ENCODE measurements around the gene SYNGR2.

Gene SYNGR2

DNA sequence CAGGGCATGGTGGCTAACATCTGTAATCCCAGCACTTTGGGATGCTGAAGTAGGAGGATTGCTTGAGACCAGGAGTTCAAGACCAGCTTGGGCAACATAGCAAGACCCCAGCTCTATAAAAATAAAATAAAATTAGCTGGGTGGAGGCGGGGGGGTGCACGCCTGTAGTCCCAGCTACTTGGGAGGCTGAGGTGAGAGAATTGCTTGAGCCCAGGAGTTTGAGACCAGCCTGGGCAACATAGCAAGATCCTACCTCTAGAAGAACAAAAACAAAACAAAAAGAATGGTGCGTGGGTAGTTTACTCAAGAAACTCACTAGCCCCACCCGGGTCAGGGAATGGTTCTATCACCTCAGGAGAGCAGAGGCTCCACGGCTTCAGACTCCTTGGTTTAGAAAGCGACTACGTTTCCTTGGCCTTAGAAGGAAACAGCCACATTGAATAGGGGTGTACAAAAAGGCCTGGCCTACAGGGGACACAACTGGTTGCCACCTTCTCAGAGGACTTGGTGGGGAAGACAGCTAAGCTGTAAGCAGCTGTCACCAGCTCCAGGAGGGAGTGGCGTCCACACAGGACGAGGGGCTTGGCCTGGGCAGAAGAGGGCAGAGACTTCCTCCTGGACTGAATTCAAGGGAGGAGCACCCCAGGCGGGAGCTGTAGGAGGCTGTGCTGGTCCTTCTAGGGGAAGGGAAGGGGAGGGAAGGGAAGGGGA, 17.8 kb downstream of the SYNGR2 start:
- TF ChIP-seq POLR2AphosphoS5 (IDR thresholded peaks at IDR 0.05; ENCODE audit: low read depth, low read length) (no peak), SIN3A (IDR thresholded peaks at IDR 0.05; ENCODE audit: borderline replicate concordance, insufficient read depth, low read length) (peak; percentile 21; the same call in 1 of the 2 replicates), TAF1 (IDR thresholded peaks at IDR 0.05; ENCODE audit: borderline replicate concordance, insufficient read depth, low read length) (no peak)
- TF ChIP-seq, protein P1, sequence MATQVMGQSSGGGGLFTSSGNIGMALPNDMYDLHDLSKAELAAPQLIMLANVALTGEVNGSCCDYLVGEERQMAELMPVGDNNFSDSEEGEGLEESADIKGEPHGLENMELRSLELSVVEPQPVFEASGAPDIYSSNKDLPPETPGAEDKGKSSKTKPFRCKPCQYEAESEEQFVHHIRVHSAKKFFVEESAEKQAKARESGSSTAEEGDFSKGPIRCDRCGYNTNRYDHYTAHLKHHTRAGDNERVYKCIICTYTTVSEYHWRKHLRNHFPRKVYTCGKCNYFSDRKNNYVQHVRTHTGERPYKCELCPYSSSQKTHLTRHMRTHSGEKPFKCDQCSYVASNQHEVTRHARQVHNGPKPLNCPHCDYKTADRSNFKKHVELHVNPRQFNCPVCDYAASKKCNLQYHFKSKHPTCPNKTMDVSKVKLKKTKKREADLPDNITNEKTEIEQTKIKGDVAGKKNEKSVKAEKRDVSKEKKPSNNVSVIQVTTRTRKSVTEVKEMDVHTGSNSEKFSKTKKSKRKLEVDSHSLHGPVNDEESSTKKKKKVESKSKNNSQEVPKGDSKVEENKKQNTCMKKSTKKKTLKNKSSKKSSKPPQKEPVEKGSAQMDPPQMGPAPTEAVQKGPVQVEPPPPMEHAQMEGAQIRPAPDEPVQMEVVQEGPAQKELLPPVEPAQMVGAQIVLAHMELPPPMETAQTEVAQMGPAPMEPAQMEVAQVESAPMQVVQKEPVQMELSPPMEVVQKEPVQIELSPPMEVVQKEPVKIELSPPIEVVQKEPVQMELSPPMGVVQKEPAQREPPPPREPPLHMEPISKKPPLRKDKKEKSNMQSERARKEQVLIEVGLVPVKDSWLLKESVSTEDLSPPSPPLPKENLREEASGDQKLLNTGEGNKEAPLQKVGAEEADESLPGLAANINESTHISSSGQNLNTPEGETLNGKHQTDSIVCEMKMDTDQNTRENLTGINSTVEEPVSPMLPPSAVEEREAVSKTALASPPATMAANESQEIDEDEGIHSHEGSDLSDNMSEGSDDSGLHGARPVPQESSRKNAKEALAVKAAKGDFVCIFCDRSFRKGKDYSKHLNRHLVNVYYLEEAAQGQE (IDR thresholded peaks at IDR 0.05; ENCODE audit: insufficient read depth in 1 of 2, low read depth in 2 of 2, low read length in 2 of 2) = no peak

DNA sequence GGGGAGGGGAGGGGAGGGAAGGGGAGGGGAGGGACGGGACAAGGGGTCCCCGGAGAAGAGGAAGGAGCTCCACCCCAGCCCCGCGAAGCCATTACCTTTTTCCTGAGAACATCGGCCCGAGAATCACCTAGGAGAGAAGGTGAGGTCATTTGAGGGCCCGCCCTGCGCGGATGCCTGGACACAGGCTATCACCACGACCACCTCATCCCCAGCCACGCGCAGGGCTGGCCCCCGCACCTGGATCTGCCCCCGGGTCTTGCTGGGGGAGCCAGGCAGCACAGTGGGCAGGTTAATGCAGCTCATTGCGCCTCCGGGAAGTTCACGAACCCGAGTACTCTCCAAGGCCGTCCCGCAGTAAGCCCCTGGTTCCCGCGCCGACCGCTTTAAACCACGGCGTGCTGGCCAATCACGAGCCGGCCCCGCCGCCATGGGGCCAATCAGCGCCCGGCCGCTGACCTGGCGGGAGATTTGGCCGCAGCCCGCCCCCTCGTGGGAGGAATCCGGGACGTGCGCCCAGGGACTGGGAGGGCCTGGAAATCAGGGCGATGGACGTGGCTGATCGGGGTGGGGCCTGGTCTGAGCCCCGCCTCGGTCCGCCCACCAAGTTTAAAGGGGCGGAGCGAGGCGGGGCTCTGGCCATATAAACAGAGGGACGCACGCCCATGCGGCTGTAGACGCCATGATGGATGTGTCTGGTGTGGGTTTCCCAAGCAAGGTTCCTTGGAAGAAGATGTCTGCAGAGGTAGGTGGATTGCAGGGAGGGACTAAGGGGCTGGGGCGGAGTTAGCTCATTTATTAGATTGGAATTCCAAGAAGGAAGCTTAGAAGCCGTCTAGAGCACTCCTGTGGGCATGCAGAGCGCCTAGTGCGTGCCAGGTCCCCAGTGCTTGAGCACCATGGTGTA, 18.6 kb downstream of the SYNGR2 start, which contains the start of the genes AFMID and TK1:
Gene AFMID (plus strand): TSS at position 671 of the 904 bp plus-strand sequence. CDS start 9 bp downstream, at position 680.
Gene TK1 (minus strand): TSS at position 361 of the 904 bp plus-strand sequence. CDS start 58 bp downstream, at position 303.
- TF ChIP-seq FOXP2 (optimal IDR thresholded peaks at IDR 0.05; ENCODE audit: borderline replicate concordance, extremely low read depth, extremely low read length, insufficient read depth) = no peak
- TF ChIP-seq POLR2AphosphoS5 (IDR thresholded peaks at IDR 0.05; ENCODE audit: low read depth, low read length) = peak; percentile 97
- TF ChIP-seq TAF1 (IDR thresholded peaks at IDR 0.05; ENCODE audit: borderline replicate concordance, insufficient read depth, low read length) = peak; percentile 84; the same call in 1 of the 2 replicates
- peak; percentile 74; the same call in 1 of the 2 replicates for TF ChIP-seq SIN3A (IDR thresholded peaks at IDR 0.05; ENCODE audit: borderline replicate concordance, insufficient read depth, low read length)

DNA sequence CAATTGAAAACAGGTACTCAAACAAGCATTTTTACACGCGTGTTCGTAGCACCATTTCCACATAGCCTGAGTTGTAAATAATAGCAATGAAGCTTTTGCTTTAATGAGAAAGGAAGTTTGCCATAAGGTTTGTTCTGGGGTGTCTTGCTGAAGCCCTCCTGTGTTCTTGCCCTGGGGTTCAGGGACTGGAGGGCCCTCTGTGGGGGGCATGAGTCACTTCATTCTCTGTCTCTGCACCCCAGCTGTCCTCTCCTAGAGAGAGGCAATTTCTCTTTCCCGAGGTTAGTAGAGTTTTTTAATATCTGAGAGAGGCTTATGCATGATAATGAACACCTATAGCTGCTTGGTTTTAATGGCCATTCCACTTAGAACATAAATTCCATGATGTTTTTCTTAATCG, 28.3 kb downstream of the SYNGR2 start:
- TF ChIP-seq, protein P1 (IDR thresholded peaks at IDR 0.05; ENCODE audit: insufficient read depth in 1 of 2, low read depth in 2 of 2, low read length in 2 of 2) = no peak
- TF ChIP-seq SIN3A (IDR thresholded peaks at IDR 0.05; ENCODE audit: borderline replicate concordance, insufficient read depth, low read length) (no peak), TAF1 (IDR thresholded peaks at IDR 0.05; ENCODE audit: borderline replicate concordance, insufficient read depth, low read length) (no peak), POLR2AphosphoS5 (IDR thresholded peaks at IDR 0.05; ENCODE audit: low read depth, low read length) (no peak), FOXP2 (optimal IDR thresholded peaks at IDR 0.05; ENCODE audit: borderline replicate concordance, extremely low read depth, extremely low read length, insufficient read depth) (no peak)

DNA sequence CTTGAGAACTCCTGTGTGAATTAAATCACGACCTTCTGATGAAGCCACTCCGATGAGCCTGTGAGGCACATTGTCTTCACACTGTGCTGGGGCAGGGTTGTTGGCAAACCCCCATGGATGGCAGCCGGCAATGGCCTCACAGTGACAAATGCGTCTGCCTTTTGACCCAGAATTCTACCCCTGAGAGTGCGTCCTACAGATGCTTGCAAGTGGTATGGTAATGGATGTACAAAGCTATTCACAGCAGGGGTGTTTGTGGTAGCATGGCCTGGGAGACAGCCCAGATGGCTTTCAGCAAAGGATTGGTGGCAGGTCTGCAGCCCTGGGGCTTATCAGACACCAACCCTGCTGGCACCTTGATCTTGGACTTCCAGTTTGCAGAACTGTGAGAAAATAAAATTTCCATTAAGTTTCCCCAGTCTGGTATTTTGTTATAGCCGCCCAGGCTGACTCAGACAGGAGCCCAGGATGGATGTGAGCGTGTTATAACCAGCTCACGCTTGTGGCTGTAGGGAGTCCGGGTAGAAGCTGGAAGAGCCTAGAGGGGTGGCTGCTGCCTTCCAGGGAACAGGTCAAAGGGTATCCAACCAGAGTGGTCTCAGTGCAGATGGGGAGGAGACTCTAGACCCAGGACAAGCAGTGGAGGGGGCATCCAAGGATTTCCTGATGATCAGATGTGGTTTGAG, 28.9 kb downstream of the SYNGR2 start:
- no peak for TF ChIP-seq POLR2AphosphoS5 (IDR thresholded peaks at IDR 0.05; ENCODE audit: low read depth, low read length)
- TF ChIP-seq FOXP2 (optimal IDR thresholded peaks at IDR 0.05; ENCODE audit: borderline replicate concordance, extremely low read depth, extremely low read length, insufficient read depth) = no peak
- TF ChIP-seq, protein P1 (IDR thresholded peaks at IDR 0.05; ENCODE audit: insufficient read depth in 1 of 2, low read depth in 2 of 2, low read length in 2 of 2) = no peak
- no peak for TF ChIP-seq SIN3A (IDR thresholded peaks at IDR 0.05; ENCODE audit: borderline replicate concordance, insufficient read depth, low read length)
- TF ChIP-seq TAF1 (IDR thresholded peaks at IDR 0.05; ENCODE audit: borderline replicate concordance, insufficient read depth, low read length) = no peak

- TF ChIP-seq TAF1 (IDR thresholded peaks at IDR 0.05; ENCODE audit: borderline replicate concordance, insufficient read depth, low read length) = no peak
- TF ChIP-seq, protein P1 (IDR thresholded peaks at IDR 0.05; ENCODE audit: insufficient read depth in 1 of 2, low read depth in 2 of 2, low read length in 2 of 2) = no peak
- TF ChIP-seq SIN3A (IDR thresholded peaks at IDR 0.05; ENCODE audit: borderline replicate concordance, insufficient read depth, low read length) = no peak
- TF ChIP-seq FOXP2 (optimal IDR thresholded peaks at IDR 0.05; ENCODE audit: borderline replicate concordance, extremely low read depth, extremely low read length, insufficient read depth) = no peak
- no peak for TF ChIP-seq POLR2AphosphoS5 (IDR thresholded peaks at IDR 0.05; ENCODE audit: low read depth, low read length)
These were observed 32.1 kb downstream of the SYNGR2 start for GRCh38 chr17:78200451-78200850.
